PC-9 (cell line): ENCODE results near the gene CCDC102B.

Source experiments
- EZH2 ChIP-seq: fragments of 200-600 bp; sonication (generic); IDR thresholded peaks from 2 replicates; pipeline ENCODE4 v1.8.0; 2017; ENCODE audit warnings: antibody characterized with exemption, low read depth
- TF ChIP-seq, protein P1 (sequence below): fragments of 200-600 bp; sonication (generic); conservative IDR thresholded peaks from 2 replicates; pipeline ENCODE4 v1.6.1; 2017; ENCODE audit warnings: mixed run types, antibody characterized with exemption, mild to moderate bottlenecking, moderate library complexity

DNA sequence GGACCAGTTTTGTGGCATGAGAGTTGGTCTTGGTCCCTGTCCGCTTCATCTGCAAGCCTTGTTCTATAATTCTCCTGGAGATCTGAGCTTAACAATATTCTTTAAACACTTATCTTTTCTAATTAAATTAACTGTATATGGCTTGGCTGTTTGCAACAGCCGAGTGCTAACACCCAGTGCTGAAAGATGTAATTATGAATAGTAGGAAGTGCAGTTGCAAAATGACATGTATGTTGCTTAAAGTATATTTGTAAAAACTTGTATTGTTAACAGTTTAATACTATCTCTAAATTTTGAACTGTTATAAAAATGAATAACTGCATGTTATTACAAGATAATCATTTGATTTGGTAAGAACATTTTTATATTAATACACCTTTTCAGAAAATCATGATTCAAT is 45.1 kb downstream of the CCDC102B start:
- TF ChIP-seq, protein P1, sequence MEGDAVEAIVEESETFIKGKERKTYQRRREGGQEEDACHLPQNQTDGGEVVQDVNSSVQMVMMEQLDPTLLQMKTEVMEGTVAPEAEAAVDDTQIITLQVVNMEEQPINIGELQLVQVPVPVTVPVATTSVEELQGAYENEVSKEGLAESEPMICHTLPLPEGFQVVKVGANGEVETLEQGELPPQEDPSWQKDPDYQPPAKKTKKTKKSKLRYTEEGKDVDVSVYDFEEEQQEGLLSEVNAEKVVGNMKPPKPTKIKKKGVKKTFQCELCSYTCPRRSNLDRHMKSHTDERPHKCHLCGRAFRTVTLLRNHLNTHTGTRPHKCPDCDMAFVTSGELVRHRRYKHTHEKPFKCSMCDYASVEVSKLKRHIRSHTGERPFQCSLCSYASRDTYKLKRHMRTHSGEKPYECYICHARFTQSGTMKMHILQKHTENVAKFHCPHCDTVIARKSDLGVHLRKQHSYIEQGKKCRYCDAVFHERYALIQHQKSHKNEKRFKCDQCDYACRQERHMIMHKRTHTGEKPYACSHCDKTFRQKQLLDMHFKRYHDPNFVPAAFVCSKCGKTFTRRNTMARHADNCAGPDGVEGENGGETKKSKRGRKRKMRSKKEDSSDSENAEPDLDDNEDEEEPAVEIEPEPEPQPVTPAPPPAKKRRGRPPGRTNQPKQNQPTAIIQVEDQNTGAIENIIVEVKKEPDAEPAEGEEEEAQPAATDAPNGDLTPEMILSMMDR = no peak
- TF ChIP-seq EZH2 = no peak
